ENCODE measurements around the gene PIP4K2A. TPM values are rescaled to one million over a fixed set of nuclear protein-coding genes. Genes with fewer than 3 reads are reported as not detected.

Gene PIP4K2A
- total RNA-seq, 2 experiments from 2014 or later: 161 to 163 TPM

DNA sequence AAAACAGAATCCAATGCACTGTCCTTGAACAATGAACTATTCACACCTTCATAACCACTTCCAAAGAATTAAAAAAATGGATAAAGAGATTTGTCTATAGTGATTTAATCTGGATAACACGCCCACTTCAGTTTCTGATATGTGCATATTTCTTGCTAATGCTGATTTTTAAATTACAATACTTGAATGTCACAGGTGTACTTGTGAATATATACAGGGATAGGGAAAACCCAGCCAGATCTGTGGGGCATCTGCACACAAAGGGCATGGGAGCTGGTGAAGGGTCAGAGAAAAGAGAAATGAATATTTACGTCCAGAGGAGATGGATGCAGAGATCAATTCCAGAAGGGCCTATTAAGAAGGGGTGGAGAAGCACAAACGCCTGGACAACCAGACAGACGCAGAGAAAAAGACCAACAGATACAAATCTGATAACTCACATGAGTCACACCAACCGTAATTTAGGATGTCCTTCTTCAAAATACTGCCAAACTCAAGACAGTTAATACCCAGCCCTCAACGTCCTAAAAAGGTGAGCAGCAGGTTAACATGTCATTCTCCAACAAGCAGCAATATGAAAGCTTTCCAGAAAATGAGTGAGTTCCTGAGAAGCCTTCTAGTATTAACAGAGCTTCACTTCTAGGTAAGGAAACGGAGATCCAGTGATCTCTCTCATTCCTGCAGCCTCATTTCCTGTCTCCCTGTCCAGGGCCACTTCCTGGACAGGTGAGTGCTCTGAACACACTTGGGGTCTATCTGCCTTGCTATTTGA is 41.9 kb downstream of the PIP4K2A start:
- H3K27ac Mint-ChIP-seq: peak overlapping the region; percentile 31
- H3K27me3 Mint-ChIP-seq: no peaks in the 10 kb centered on the region
- CTCF ChIA-PET: interaction anchor here (1.1 to 1.8 kb wide), 2 partner anchors 9 to 17 kb away, joined by 7 read pairs; no protein-coding TSS in a partner anchor
- POLR2A ChIA-PET: no interaction called here
- H3K4me3 Mint-ChIP-seq: no peak overlapping the region
- no peak for DNase-seq
- H3K9me3 Mint-ChIP-seq: no peaks in the 10 kb centered on the region
- H3K36me3 Mint-ChIP-seq (ENCODE audit: low read depth): peaks cover 27% of the 10 kb centered on the region
- peaks cover 93% of the 10 kb centered on the region for H3K4me1 Mint-ChIP-seq

GRCh38 chr10:22670788-22671187 is 43.6 kb downstream of the PIP4K2A start:
- Mint-ChIP-seq H3K27me3 (no peaks in the 10 kb centered on the region), H3K36me3 (ENCODE audit: low read depth) (peaks cover 18% of the 10 kb centered on the region), H3K9me3 (no peaks in the 10 kb centered on the region), H3K27ac (no peak overlapping the region), H3K4me1 (peaks cover 90% of the 10 kb centered on the region), H3K4me3 (no peak overlapping the region)
- DNase-seq: no peak
- POLR2A ChIA-PET: interaction anchor here (0.6 kb wide), 1 partner anchor 34 kb away, joined by 3 read pairs; no protein-coding TSS in a partner anchor
- CTCF ChIA-PET: interaction anchor here (0.7 to 1.4 kb wide), 4 partner anchors 8 to 182 kb away, joined by 3 to 5 read pairs (median 3); no protein-coding TSS in a partner anchor

DNA sequence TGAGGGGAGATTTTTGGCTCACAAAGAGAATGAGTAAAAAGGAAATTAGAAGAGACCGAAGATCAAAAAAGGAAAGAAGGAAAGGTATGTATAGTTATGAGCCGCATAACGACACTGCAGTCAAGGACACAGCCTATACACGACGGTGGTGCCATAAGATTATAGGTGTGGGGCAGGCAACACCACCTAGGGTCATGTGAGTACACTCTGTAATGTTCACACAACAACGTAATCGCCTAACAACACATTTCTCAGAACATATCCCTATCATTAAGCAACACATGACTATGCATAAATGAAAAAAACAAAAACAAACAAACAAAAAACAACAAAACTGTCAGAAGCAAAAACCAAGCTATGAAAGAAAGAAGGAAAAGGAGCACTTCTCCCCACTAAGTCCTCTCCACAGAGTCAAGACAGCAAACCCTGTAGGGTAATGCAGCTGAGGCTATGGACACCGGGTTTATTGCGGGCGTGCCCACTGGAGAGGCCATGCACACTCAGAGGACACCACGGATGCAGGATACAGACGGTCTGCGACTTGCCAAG is 45.1 kb downstream of the PIP4K2A start:
- peak overlapping the region; percentile 25 for H3K4me3 Mint-ChIP-seq
- H3K36me3 Mint-ChIP-seq (ENCODE audit: low read depth): peaks cover 12% of the 10 kb centered on the region
- no peaks in the 10 kb centered on the region for H3K27me3 Mint-ChIP-seq
- peak overlapping the region; percentile 91 for H3K27ac Mint-ChIP-seq
- no peak for DNase-seq
- ChIA-PET CTCF (interaction anchor here (1.3 to 4.1 kb wide), 6 partner anchors 10 to 51 kb away, joined by 3 to 12 read pairs (median 5); no protein-coding TSS in a partner anchor), POLR2A (no interaction called here)
- no peaks in the 10 kb centered on the region for H3K9me3 Mint-ChIP-seq
- peaks cover 88% of the 10 kb centered on the region for H3K4me1 Mint-ChIP-seq

- no peaks in the 10 kb centered on the region for H3K9me3 Mint-ChIP-seq
- peak overlapping the region; percentile 73 for H3K4me3 Mint-ChIP-seq
- CTCF ChIA-PET: interaction anchor here (0.5 to 4.1 kb wide), 5 partner anchors 10 to 15 kb away, joined by 3 to 12 read pairs (median 7); no protein-coding TSS in a partner anchor
- H3K27ac Mint-ChIP-seq: peak overlapping the region; percentile 91
- DNase-seq: no peak
- peaks cover 82% of the 10 kb centered on the region for H3K4me1 Mint-ChIP-seq
- H3K36me3 Mint-ChIP-seq (ENCODE audit: low read depth): peaks cover 9% of the 10 kb centered on the region
- H3K27me3 Mint-ChIP-seq: no peaks in the 10 kb centered on the region
- POLR2A ChIA-PET: no interaction called here
Observed at GRCh38 chr10:22667093-22667480, 47.3 kb downstream of the PIP4K2A start.

DNA sequence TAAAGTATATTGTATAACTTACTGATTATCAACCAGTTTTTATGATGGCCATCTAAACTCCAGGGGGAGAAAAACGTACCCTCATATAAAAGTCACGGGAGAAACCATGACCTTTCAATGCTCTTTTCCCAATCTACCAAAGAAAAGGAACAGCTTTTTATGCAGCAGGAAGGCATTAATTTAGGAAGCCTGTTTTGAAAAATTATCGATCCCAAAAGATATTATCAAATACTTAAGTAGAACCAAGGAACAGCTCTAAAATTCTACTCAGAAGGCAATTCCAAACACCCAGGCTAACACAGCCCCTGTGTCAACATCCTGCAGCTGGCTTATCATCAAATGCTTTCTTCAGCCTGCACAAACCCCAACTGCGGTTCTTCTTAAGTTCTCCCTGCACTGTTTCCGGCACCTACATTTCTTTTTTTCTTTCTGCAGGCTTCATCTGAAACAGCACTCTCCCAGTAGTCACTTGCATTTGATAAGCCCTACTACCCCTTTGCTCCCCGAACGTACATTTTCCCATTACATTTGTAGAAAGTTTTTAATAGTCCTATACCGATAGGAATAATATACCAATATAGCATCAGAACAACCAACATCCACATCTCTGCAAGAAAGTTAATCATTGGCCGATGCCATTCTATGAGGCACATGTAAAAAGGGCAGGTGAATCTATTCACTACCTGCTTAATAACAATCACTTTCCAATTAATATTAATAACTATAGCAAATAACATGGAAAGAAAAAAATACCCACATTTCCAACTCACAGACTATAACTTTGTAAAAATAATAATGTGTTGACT is 47.9 kb downstream of the PIP4K2A start:
- Mint-ChIP-seq H3K9me3 (no peaks in the 10 kb centered on the region), H3K4me1 (peaks cover 83% of the 10 kb centered on the region), H3K27ac (peak overlapping the region; percentile 91), H3K4me3 (peak overlapping the region; percentile 73), H3K36me3 (ENCODE audit: low read depth) (peaks cover 13% of the 10 kb centered on the region), H3K27me3 (no peaks in the 10 kb centered on the region)
- ChIA-PET POLR2A (no interaction called here), CTCF (interaction anchor here (0.5 to 4.1 kb wide), 5 partner anchors 9 to 15 kb away, joined by 3 to 12 read pairs (median 7); no protein-coding TSS in a partner anchor)
- peak; percentile 82 for DNase-seq

- peaks cover 84% of the 10 kb centered on the region for H3K4me1 Mint-ChIP-seq
- no peak overlapping the region for H3K4me3 Mint-ChIP-seq
- no peaks in the 10 kb centered on the region for H3K27me3 Mint-ChIP-seq
- no peaks in the 10 kb centered on the region for H3K9me3 Mint-ChIP-seq
- POLR2A ChIA-PET: no interaction called here
- DNase-seq: no peak
- H3K27ac Mint-ChIP-seq: peak overlapping the region; percentile 5
- peaks cover 20% of the 10 kb centered on the region for H3K36me3 Mint-ChIP-seq (ENCODE audit: low read depth)
- CTCF ChIA-PET: interaction anchor here (0.6 to 1.0 kb wide), 2 partner anchors 12 to 32 kb away, joined by 3 to 4 read pairs; no protein-coding TSS in a partner anchor
Observed at GRCh38 chr10:22665329-22665728, 49.0 kb downstream of the PIP4K2A start.

GRCh38 chr10:22662733-22663330 is 51.5 kb downstream of the PIP4K2A start:
- CTCF ChIA-PET: interaction anchor here (1.3 to 1.8 kb wide), 3 partner anchors 8 to 15 kb away, joined by 4 to 7 read pairs (median 5); no protein-coding TSS in a partner anchor
- Mint-ChIP-seq H3K36me3 (ENCODE audit: low read depth) (peaks cover 21% of the 10 kb centered on the region), H3K4me3 (no peak overlapping the region), H3K27ac (no peak overlapping the region), H3K27me3 (no peaks in the 10 kb centered on the region), H3K9me3 (no peaks in the 10 kb centered on the region), H3K4me1 (peaks cover 80% of the 10 kb centered on the region)
- POLR2A ChIA-PET: no interaction called here
- DNase-seq: no peak

- Mint-ChIP-seq H3K4me1 (peaks cover 85% of the 10 kb centered on the region), H3K27me3 (no peaks in the 10 kb centered on the region), H3K9me3 (peaks cover 3% of the 10 kb centered on the region), H3K4me3 (no peak overlapping the region), H3K27ac (no peak overlapping the region), H3K36me3 (ENCODE audit: low read depth) (peaks cover 38% of the 10 kb centered on the region)
- ChIA-PET CTCF (interaction anchor here (1.5 to 2.9 kb wide), 5 partner anchors 8 to 59 kb away, joined by 3 to 7 read pairs (median 6); no protein-coding TSS in a partner anchor), POLR2A (no interaction called here)
- DNase-seq: no peak
Observed at GRCh38 chr10:22659866-22660265, 54.5 kb downstream of the PIP4K2A start.

DNA sequence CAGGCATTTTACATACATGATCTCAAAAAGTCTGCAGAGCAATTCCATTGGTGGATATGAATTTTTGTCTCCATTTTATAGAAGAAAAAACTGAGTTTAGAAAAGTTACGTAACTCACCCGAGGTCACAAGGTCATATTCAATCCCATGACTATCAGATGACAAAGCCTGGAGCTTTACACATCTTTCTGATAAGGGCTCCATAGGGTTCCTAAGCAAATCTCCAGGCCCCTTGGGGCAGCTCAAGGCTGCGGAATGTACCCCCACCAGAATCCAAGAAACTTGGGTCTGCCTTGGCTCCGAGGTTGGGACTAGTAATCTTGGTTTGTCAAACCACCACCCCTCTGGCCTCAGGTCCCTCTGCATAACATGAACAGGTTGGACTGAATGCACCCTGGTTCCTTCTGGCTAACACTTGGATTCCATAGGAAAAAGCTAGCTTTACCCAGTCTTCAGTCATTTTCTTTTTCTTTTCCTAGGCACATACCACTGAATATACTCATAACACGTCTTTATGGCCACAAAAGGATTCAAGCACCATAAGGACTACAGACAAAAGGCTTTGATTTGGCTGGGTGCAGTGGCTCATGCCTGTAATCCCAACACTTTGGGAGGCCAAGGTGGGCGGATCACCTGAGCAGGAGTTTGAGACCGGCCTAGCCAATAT is 55.5 kb downstream of the PIP4K2A start:
- no peak for DNase-seq
- ChIA-PET POLR2A (no interaction called here), CTCF (interaction anchor here (0.6 to 2.9 kb wide), 8 partner anchors 7 to 74 kb away, joined by 3 to 7 read pairs (median 4); no protein-coding TSS in a partner anchor)
- H3K9me3 Mint-ChIP-seq: peaks cover 3% of the 10 kb centered on the region
- H3K27me3 Mint-ChIP-seq: no peaks in the 10 kb centered on the region
- H3K36me3 Mint-ChIP-seq (ENCODE audit: low read depth): peaks cover 42% of the 10 kb centered on the region
- H3K27ac Mint-ChIP-seq: no peak overlapping the region
- H3K4me1 Mint-ChIP-seq: peaks cover 89% of the 10 kb centered on the region
- no peak overlapping the region for H3K4me3 Mint-ChIP-seq

GRCh38 chr10:22657566-22658225 is 56.7 kb downstream of the PIP4K2A start:
- H3K4me1 Mint-ChIP-seq: peaks cover 94% of the 10 kb centered on the region
- no peaks in the 10 kb centered on the region for H3K27me3 Mint-ChIP-seq
- POLR2A ChIA-PET: interaction anchor here (0.6 kb wide), 1 partner anchor 656 kb away, joined by 3 read pairs; no protein-coding TSS in a partner anchor
- peak overlapping the region; percentile 88 for H3K27ac Mint-ChIP-seq
- CTCF ChIA-PET: interaction anchor here (0.8 to 2.9 kb wide), 5 partner anchors 9 to 14 kb away, joined by 3 to 8 read pairs (median 6); no protein-coding TSS in a partner anchor
- H3K4me3 Mint-ChIP-seq: peak overlapping the region; percentile 61
- H3K36me3 Mint-ChIP-seq (ENCODE audit: low read depth): peaks cover 49% of the 10 kb centered on the region
- H3K9me3 Mint-ChIP-seq: peaks cover 3% of the 10 kb centered on the region
- DNase-seq: no peak

DNA sequence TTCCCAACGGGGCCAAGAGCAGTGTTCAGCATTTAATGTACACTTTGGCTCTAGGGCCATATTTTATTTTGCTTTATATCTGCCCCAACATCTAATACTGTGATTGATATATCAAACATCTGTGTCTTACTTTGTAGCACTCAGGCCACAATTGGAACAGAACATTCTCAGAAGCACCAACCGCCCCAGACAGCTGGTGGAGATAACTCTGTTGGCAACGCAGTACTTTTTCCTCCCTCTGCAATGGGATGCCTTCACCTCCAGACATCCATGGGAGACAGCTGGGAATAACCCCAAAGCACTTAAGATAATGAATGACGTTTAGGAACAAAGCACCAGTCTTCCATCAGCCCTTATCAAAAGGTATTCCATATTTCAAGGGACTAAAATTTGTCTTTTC is 57.4 kb downstream of the PIP4K2A start:
- Mint-ChIP-seq H3K4me3 (peak overlapping the region; percentile 61), H3K36me3 (ENCODE audit: low read depth) (peaks cover 53% of the 10 kb centered on the region), H3K4me1 (peaks cover 94% of the 10 kb centered on the region), H3K27me3 (no peaks in the 10 kb centered on the region), H3K9me3 (peaks cover 3% of the 10 kb centered on the region), H3K27ac (peak overlapping the region; percentile 88)
- no peak for DNase-seq
- ChIA-PET CTCF (interaction anchor here (0.8 to 2.5 kb wide), 4 partner anchors 9 to 44 kb away, joined by 3 to 8 read pairs (median 6); no protein-coding TSS in a partner anchor), POLR2A (no interaction called here)

Measured in activated CD4-positive, alpha-beta T cell treated with anti-CD3 and anti-CD28 coated beads, Interleukin-2, amount 10 ng/mL, durations not matched to agents 7 days and 5 days (primary cell).